Urinary bladder (tissue), 4 donors: ENCODE data around the gene NALCN. TPM values are rescaled to one million over a fixed set of nuclear protein-coding genes. Genes with fewer than 3 reads are reported as not detected.
A peak's percentile ranks its signal among the peaks of the same experiment; 100 is the strongest.

Experiments
- DNase-seq: peaks from one replicate; pipeline ENCODE4 v3.0.0-alpha.2; 2015; ENCODE audit errors: extremely low spot score
- H3K27ac ChIP-seq: one replicate; pipeline ENCODE4 v1.5.1; 2013; ENCODE audit warnings: low read depth, mild to moderate bottlenecking, moderate library complexity
- H3K36me3 ChIP-seq: one replicate; pipeline ENCODE4 v1.6.1; 2013; ENCODE audit warnings: mild to moderate bottlenecking, moderate library complexity; ENCODE audit not compliant: insufficient read depth
- H3K4me1 ChIP-seq: one replicate; pipeline ENCODE4 v1.6.1; 2013; ENCODE audit warnings: mild to moderate bottlenecking, moderate library complexity; ENCODE audit not compliant: insufficient read depth
- H3K4me3 ChIP-seq: one replicate; pipeline ENCODE4 v1.5.1; 2013; ENCODE audit warnings: low read depth, low read length
- WGBS: extraction: QIAGEN DNeasy Blood & Tissue Kit; methylation state at CpG from one replicate; pipeline ENCODE4 v1.1.7; 2013; 5-methylcytosine and 5-hydroxymethylcytosine counted together
- polyA plus RNA-seq: library from polyadenylated mRNA; stranded (reverse); fragments of 200-250 nt; gene quantifications from one replicate; pipeline ENCODE4 v1.2.3, GENCODE V29; 2013
- total RNA-seq: library from RNA; depleted of rRNA; stranded (reverse); fragments of >200 nt; gene quantifications from one replicate; pipeline ENCODE4 v1.2.3, GENCODE V29; 2014
- donor health status: healthy with polysubstance abuse.
- donor health status: healthy.

Gene NALCN
- total and polyA plus RNA-seq, 2 donors: 3.3 to 5.6 TPM

DNA sequence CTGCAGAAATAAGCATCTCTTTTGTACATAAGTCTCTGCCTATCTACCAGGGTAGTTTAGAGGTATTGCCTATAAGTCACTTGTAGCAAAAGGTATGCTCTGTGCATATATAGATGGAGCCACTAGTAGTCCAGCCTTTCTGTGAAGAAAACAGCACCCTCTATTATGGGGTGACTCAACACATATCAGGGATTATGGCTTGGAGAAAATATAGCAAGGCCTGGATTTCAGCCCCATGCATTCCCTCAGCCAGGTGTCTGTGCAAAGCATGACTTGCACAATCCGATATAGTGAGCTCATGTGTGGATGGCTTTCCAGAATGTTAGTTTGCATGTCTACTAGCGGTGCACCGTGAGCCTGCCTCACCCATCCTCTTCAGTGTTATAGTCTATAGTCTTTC, 13.4 kb upstream of the NALCN start:
- no peak for DNase-seq
- H3K27ac ChIP-seq: no peak overlapping the region
- H3K4me3 ChIP-seq: no peak overlapping the region
- 93% methylated on average over 3 of the region's 3 CpGs for WGBS
- no peaks in the 10 kb centered on the region for H3K36me3 ChIP-seq
- H3K4me1 ChIP-seq: no peaks in the 10 kb centered on the region

DNA sequence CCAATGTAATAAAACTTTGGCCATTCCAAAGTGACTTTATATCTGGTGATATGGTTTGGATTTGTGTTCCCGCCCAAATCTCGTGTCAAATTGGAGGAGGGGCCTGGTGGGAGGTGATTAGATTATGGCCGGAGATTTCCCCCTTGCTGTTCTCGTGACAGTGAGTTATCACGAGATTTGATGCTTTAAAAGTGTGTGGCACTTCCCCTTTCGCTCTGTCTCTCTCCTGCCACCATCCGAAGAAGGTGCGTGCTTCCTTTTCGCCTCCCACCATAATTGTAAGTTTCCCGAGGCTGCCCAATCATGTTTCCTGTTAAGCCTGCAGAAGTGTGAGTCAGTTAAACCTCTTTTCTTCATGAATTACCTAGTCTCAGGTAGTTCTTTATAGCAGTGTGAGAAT, 9.3 kb upstream of the NALCN start:
- no peaks in the 10 kb centered on the region for H3K4me1 ChIP-seq
- no peak overlapping the region for H3K4me3 ChIP-seq
- no peaks in the 10 kb centered on the region for H3K36me3 ChIP-seq
- H3K27ac ChIP-seq: no peak overlapping the region
- no peak for DNase-seq
- WGBS: 78% methylated on average over 10 of the region's 10 CpGs

DNA sequence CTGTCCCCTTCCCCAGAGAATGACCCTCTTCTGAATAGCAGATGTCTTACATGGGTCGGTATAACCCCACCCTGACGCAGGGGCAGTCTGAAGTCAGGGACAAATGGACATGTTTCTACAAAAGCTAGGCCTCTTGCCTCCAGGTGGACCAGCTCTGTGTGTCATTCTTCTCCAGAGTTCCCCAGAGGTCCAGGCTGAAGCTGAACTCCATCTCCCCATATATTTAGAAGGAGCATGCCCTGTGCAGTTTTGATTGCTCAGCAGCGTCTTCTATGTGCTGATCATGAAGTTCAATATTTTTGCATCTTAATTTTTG, 8.8 kb upstream of the NALCN start:
- Histone ChIP-seq H3K4me3 (no peak overlapping the region), H3K4me1 (no peaks in the 10 kb centered on the region), H3K27ac (no peak overlapping the region), H3K36me3 (no peaks in the 10 kb centered on the region)
- 85% methylated on average over 3 of the region's 3 CpGs for WGBS
- DNase-seq: no peak

DNA sequence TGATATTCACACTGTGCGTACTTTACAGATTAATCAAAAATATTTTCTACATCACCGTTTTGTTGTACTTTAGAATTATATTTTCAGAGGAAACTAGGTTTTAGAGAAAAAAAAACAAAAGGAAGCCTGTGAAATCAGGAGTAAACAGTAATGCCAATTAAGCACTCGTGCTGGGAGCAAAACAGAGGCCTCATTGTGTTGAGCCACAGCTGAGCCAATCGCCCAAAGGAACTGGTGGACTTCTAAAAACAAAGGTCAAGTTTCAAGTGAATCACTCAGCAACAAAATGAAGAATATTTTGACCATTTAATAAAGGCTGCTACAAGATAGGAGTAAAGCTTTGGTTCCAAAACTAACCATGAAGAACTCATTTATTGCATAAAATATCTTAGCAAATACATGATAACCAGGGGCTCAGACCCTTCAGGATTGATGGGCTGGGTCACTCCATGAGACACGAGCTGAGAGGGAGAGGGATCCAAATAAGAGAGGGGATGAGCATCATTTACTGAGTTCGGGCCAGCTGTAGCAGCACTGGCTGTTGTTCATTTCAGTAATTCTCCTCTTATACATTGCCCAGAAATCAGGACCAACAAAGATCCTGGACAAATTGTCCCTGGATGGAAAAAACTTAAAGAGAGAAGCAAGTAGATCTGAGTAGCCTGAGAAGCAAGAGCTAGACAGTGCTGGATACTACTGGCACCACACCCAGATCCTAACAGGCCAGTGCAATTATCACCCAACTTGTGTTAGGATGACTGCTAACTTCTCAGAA, 8.3 kb upstream of the NALCN start:
- Histone ChIP-seq H3K4me1 (no peaks in the 10 kb centered on the region), H3K4me3 (no peak overlapping the region), H3K27ac (no peak overlapping the region), H3K36me3 (no peaks in the 10 kb centered on the region)
- 63% methylated on average over 6 of the region's 6 CpGs for WGBS
- no peak for DNase-seq

DNA sequence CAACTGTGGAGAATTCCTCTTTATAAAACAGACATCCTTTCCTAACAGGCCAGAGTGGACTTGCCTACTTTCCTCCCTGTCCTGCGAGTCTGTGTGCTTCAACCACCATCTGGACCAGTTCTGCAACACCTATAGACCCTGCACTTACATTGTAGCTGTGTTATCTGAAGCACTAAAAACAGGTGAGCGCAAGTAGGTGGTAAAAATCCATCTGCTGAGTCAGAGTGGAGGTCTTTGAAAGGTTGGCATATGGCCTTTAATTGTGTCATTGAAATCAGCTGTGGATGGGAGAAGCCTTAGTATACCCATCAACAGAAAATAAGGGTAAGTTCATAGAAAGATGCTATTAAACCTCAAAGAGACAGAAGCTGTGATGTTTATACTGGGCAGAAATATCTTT, 7.6 kb upstream of the NALCN start:
- Histone ChIP-seq H3K36me3 (no peaks in the 10 kb centered on the region), H3K27ac (no peak overlapping the region)
- 93% methylated on average over 2 of the region's 2 CpGs for WGBS

DNA sequence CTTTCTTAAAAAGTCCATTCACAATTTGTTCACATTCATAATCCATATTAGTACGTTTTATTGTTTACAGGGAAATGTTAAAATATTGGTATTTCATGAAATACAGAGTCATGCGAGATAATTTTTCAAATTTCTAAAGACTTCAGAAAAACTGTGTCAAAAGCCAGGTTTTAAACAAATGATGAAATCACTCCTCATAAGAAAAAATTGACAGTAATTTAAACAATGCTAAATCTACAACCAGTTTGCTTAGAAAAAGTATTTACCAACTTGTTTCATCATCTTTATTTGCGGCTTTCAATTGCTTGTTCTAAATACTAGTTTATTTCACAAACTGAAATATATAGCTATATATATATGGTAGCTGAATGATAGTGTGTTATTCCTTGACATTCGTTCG, 1.2 kb upstream of the NALCN start:
- Histone ChIP-seq H3K36me3 (no peaks in the 10 kb centered on the region), H3K4me3 (no peak overlapping the region), H3K27ac (no peak overlapping the region), H3K4me1 (no peaks in the 10 kb centered on the region)
- 85% methylated on average over 5 of the region's 5 CpGs for WGBS
- no peak for DNase-seq

More for the DNA sequence above, 7.6 kb upstream of the NALCN start:
- no peaks in the 10 kb centered on the region for H3K4me1 ChIP-seq
- H3K4me3 ChIP-seq: no peak overlapping the region
- DNase-seq: no peak

DNA sequence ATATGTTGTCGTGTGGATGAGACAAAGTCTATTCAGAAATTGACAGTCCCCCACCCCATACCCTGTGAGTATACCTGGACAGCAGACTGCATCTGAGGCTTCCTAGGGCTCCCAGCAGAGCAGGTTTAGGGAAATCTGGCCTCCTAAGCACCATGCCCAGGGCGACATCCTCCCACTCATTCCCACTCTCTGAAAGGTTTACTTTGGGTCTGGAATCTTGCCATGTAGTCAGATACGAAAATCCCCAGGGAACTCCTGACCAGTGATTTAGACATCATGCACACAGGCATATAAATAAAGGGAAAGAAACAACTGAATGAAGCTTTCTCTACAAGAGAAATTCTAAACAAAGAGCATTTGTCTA, 717 bp upstream of the NALCN start:
- H3K36me3 ChIP-seq: no peaks in the 10 kb centered on the region
- DNase-seq: no peak
- no peak overlapping the region for H3K27ac ChIP-seq
- H3K4me1 ChIP-seq: no peaks in the 10 kb centered on the region
- WGBS: 15% methylated on average over 3 of the region's 3 CpGs
- H3K4me3 ChIP-seq: peak overlapping the region; percentile 88

DNA sequence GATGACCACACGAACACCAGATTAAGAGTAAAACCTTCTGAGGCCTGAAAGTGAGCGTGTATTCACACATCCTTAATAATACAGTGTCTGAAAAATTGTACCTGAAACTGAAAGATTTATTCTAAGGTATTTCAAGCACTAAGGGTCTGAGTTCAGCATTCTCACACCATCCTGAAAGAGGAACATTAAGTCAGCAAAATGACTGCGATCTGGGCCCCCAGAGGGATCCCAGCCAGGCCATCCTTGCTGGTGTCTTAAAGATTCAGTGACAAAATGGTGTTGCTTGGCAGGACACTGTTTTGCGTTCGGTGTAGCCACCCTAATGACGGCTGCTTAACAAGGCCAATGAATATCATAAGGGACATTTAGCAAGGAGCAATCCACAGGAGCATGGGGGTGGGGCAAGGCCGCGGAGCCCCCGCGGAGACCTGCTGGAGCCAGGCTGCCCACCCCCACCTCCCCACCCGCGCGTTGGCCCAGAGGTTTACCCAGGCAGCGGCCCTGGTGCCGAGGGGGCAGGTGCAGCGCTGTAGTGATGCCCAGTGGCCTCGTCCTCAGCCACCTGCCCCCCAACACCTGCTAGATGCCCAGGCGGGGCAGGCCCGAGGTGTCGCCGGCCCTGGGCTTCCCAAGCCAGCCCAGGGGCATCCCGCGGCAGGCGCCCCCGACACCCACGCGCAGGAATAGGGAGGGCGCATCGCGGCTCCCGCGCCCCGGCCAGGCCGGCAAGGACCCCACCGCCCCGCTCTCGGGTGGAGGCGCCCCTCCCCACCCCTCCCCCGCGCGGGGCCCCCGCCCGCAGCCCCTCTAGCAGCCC, 742 bp downstream of the NALCN start:
- WGBS: 14% methylated on average over 43 of the region's 43 CpGs
- H3K4me3 ChIP-seq: peak overlapping the region; percentile 88
- DNase-seq: no peak
- no peaks in the 10 kb centered on the region for H3K36me3 ChIP-seq
- H3K27ac ChIP-seq: no peak overlapping the region
- H3K4me1 ChIP-seq: no peaks in the 10 kb centered on the region

DNA sequence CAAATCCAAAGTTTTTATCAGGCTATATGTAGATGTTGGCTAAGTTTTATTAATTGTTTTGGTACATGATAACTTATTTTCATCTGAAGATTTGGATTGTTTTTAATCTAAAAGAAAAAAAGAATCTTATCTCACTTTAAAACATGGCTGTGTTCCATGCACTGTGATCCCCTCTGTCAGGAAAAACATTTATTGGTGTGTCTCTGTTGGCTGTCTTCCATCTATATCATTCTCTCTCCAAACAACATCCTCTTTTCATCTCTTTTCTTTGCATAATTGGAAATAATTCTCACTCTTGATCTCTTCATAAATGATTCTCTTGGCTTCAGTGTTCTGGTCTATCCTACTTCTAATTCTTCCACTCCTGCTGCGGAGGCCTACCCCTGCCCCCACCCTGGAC, 4.2 kb downstream of the NALCN start:
- Histone ChIP-seq H3K4me3 (no peak overlapping the region), H3K27ac (no peak overlapping the region), H3K4me1 (no peaks in the 10 kb centered on the region), H3K36me3 (no peaks in the 10 kb centered on the region)
- no peak for DNase-seq
- 36% methylated on average over 1 of the region's 1 CpG for WGBS

DNA sequence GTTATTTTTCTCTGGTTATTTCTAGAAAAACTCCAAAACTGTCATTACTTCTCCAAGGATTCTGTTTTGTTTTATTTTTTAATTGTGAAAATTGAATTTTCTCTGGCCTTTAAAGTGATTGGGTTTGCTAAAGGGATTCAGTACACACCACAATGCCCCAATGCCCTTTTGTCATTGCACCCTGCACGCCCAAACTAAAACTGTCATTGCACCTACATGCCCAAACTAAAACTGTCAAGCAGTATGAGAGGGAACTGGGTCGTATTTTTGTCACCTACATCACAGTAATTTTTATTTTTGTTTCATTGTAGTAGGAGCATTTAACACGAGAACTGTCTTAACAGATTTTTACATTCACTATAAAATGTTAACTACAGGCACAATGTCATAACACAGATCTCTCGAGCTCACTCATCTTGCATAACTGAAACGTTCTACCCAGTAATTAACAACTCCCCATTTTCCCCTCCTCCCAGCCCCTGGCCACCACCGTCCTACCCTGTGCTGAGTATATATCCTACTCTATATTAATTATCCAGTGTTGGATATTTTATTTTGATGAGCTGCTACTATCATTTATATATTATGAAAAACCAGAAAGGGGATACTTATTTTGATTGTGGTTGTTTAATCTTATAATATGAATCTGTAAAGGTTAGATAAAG, 7.2 kb downstream of the NALCN start:
- Histone ChIP-seq H3K27ac (no peak overlapping the region), H3K36me3 (no peaks in the 10 kb centered on the region), H3K4me1 (no peaks in the 10 kb centered on the region), H3K4me3 (no peak overlapping the region)
- WGBS: 59% methylated on average over 6 of the region's 6 CpGs
- DNase-seq: no peak

DNA sequence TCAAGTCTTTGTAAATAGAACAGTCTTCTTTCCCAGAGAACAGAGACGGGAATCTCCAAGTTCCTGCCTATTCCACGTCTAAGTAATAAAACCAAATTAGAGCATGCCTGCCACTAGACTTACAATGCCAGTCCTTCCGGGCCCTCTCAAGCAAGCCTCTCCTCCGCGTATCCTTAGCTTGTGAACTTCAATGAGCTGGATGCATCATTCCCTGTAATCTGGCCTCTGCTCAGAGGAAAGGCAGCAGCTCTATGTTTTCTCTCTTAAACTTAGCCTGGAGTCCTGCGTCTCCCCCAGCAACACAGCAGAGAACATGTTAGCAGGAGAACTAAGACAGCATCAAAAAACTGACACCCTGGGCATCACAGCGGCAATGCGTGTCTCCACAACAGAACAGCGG, 8.2 kb downstream of the NALCN start:
- DNase-seq: no peak
- no peak overlapping the region for H3K4me3 ChIP-seq
- H3K36me3 ChIP-seq: no peaks in the 10 kb centered on the region
- WGBS: 63% methylated on average over 9 of the region's 9 CpGs
- H3K27ac ChIP-seq: no peak overlapping the region
- no peaks in the 10 kb centered on the region for H3K4me1 ChIP-seq

DNA sequence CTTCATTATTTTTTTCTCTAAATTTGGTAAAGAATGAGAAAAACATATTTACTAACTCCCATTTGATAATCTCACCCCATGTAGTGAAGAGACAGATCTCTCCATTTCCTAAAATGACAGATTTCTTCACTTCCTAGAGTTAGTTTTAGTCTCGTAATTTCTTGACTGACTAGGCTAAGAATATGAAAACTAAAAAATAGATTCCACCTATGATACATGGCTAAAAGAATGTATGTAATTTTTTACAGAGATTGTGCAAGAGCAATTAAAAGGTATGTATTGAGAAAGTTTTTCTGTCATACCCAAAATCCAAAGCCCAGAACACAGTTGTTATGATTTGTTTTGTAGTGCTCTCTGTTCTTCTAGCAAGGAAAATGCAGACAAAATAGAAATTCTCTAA, 9.5 kb downstream of the NALCN start:
- H3K36me3 ChIP-seq: no peaks in the 10 kb centered on the region
- no peak overlapping the region for H3K4me3 ChIP-seq
- no peak for DNase-seq
- WGBS: 86% methylated on average over 1 of the region's 1 CpG
- no peak overlapping the region for H3K27ac ChIP-seq
- H3K4me1 ChIP-seq: no peaks in the 10 kb centered on the region

DNA sequence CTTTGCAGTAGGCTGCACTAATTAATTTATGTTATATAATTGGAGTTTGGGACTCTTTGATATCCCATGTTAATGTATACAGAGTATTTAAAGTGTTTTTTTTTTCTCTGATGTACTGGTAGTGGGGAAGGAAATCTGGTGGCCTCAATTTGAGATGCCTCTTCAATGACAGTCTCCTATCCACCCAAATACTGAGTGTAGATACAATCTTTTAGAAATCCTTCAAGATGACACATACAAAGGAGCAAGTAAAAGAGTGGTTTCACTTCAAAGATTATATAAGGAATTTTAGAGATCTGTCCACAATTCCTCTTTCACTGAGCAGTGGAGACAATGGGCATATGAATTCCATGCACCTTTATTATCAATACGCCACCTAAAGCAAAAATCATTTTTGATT, 15.1 kb downstream of the NALCN start:
- Histone ChIP-seq H3K4me3 (no peak overlapping the region), H3K36me3 (no peaks in the 10 kb centered on the region), H3K4me1 (no peaks in the 10 kb centered on the region), H3K27ac (no peak overlapping the region)
- WGBS: 92% methylated on average over 1 of the region's 1 CpG
- DNase-seq: no peak

DNA sequence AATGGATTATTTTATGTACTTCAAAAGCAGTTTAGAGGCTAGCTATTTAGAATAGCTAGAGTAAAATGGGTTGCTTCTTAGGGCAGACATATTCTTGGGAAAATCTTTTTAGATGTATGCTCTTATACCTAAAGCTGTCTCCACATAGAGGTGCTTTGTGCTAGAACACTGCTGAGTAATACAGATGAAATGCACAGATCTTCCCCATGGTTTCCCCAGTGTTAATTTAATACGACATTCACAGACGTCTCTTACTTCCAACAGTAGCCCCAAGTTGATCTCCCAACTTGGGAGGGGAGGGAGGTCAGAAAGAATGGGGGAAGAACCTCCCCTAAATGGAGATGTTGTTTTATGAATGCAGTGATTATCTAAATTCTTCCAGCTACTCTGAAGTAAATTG, 16.9 kb downstream of the NALCN start:
- no peak overlapping the region for H3K27ac ChIP-seq
- no peaks in the 10 kb centered on the region for H3K4me1 ChIP-seq
- DNase-seq: no peak
- H3K36me3 ChIP-seq: no peaks in the 10 kb centered on the region
- 48% methylated on average over 2 of the region's 2 CpGs for WGBS
- H3K4me3 ChIP-seq: no peak overlapping the region
